Stimulated activated naive CD8-positive, alpha-beta T cell treated with anti-CD3 and anti-CD28 coated beads, Interleukin-15, Interleukin-2, amounts not matched to agents 100 U/mL and 50 U/mL, for 24 hours (primary cell): ENCODE results near the gene MFSD6L.
"Not testable (repeated sequence)": the region's sequence is repeated elsewhere in the genome, so short reads cannot be mapped to it uniquely, and the experiment has no call there.

Source experiments
- ATAC-seq: fragments of 150-1000 bp; cut with Tn5 transposase; one replicate; pipeline ENCODE4 v1.10.0; 2021
- DNase-seq: peaks from one replicate; pipeline ENCODE4 v3.0.0; 2021

Gene MFSD6L

GRCh38 chr17:8825802-8826201 lies 26.6 kb upstream of the MFSD6L start:
- DNase-seq (no peak), ATAC-seq (no peak)

- ATAC-seq: no peak
- DNase-seq: no peak
Measured at GRCh38 chr17:8823279-8823678, 24.1 kb upstream of the MFSD6L start.

GRCh38 chr17:8822401-8823035 lies 23.4 kb upstream of the MFSD6L start:
- DNase-seq (no peak), ATAC-seq (no peak)

- DNase-seq (no peak), ATAC-seq (no peak)
Measured at GRCh38 chr17:8821446-8822105, 22.4 kb upstream of the MFSD6L start.

GRCh38 chr17:8820311-8821010 lies 21.3 kb upstream of the MFSD6L start:
- DNase-seq: no peak
- no peak for ATAC-seq

GRCh38 chr17:8818654-8819330 lies 19.6 kb upstream of the MFSD6L start:
- ATAC-seq (no peak), DNase-seq (no peak)

- DNase-seq: no peak
- ATAC-seq: no peak
Measured at GRCh38 chr17:8818047-8818446, 18.9 kb upstream of the MFSD6L start.

- ATAC-seq (peak; percentile 56), DNase-seq (no peak)
Measured at GRCh38 chr17:8806926-8807550, 7.9 kb upstream of the MFSD6L start.

- ATAC-seq: no peak
- DNase-seq: no peak
Measured at GRCh38 chr17:8806253-8806925, 7.2 kb upstream of the MFSD6L start.

- not testable (repeated sequence) for DNase-seq, ATAC-seq
Measured at GRCh38 chr17:8805396-8805795, 6.2 kb upstream of the MFSD6L start.

- no peak for ATAC-seq
- DNase-seq: no peak
Measured at GRCh38 chr17:8803531-8804420, 4.6 kb upstream of the MFSD6L start.

- no peak for DNase-seq
- ATAC-seq: no peak
Measured at GRCh38 chr17:8801135-8801840, 2.1 kb upstream of the MFSD6L start.

GRCh38 chr17:8800656-8801055 lies 1.5 kb upstream of the MFSD6L start:
- DNase-seq: no peak
- ATAC-seq: no peak

GRCh38 chr17:8799570-8800212 lies 526 bp upstream of the MFSD6L start:
- DNase-seq: no peak
- ATAC-seq: no peak

GRCh38 chr17:8798176-8798845 lies 854 bp downstream of the MFSD6L start:
- DNase-seq (no peak), ATAC-seq (no peak)

GRCh38 chr17:8797621-8798175 lies 1.5 kb downstream of the MFSD6L start:
- no peak for ATAC-seq

GRCh38 chr17:8794636-8795035 lies 4.5 kb downstream of the MFSD6L start:
- ATAC-seq: no peak
- no peak for DNase-seq

More at GRCh38 chr17:8797621-8798175, 1.5 kb downstream of the MFSD6L start:
- no peak for DNase-seq

GRCh38 chr17:8793649-8794048 lies 5.5 kb downstream of the MFSD6L start:
- DNase-seq (no peak), ATAC-seq (no peak)

- ATAC-seq (no peak), DNase-seq (no peak)
Measured at GRCh38 chr17:8792646-8793045, 6.5 kb downstream of the MFSD6L start.
